Colonic mucosa (tissue), 4 donors: Measurements from ENCODE around the gene SMIM44. TPM values are rescaled to one million over a fixed set of nuclear protein-coding genes. Genes with fewer than 3 reads are reported as not detected.

ENCODE experiments used
- DNase-seq: peaks from one replicate; pipeline ENCODE4 v3.0.0-alpha.2; 2020
- H3K27ac ChIP-seq: fragments of 200-600 bp; one replicate; pipeline ENCODE4 v1.8.0; 2021
- H3K27me3 ChIP-seq: fragments of 200-600 bp; one replicate; pipeline ENCODE4 v1.8.0; 2021
- H3K36me3 ChIP-seq: fragments of 200-600 bp; one replicate; pipeline ENCODE4 v1.8.0; 2021
- H3K4me1 ChIP-seq: fragments of 200-600 bp; one replicate; pipeline ENCODE4 v1.8.0; 2021; ENCODE audit warnings: mild to moderate bottlenecking
- H3K4me3 ChIP-seq: fragments of 200-600 bp; one replicate; pipeline ENCODE4 v1.8.0; 2021
- H3K9ac ChIP-seq, 2 donors: one replicate each; pipeline ENCODE4 v1.7.0; 2013; ENCODE audit warnings: control low read depth in 2 of 2, low read depth in 2 of 2, low read length in 2 of 2
- H3K9me3 ChIP-seq: fragments of 200-600 bp; one replicate; pipeline ENCODE4 v1.8.0; 2021
- intact Hi-C: fragments of 100-400 bp; cut with DNase I; formaldehyde crosslinking; loops from one replicate; pipeline ENCODE4 v1.14.1; 2022
- total RNA-seq, 2 donors: library from RNA; stranded (reverse); fragmentation: NEBNext Ultra II Directional in 1 of 2; extraction: Animal tissue kit (Norgen Biotek cat#: 25700) in 1 of 2; gene quantifications; one replicate each; pipeline ENCODE4 v1.2.1, GENCODE V29; 2021
- TF ChIP-seq, protein P1 (sequence below): fragments of 200-600 bp; IDR thresholded peaks from one replicate; pipeline ENCODE4 v1.8.0; 2022; ENCODE audit warnings: antibody characterized with exemption, mild to moderate bottlenecking
- donor health status: healthy.
- donor health status: DM: no; HTN: no; CAD: no.
- donor health status: DM: no; HTN: no; CAD: no.

The SMIM44 gene
- total RNA-seq, 2 donors from 2014 or later = 4.3 to 6.2 TPM

DNA sequence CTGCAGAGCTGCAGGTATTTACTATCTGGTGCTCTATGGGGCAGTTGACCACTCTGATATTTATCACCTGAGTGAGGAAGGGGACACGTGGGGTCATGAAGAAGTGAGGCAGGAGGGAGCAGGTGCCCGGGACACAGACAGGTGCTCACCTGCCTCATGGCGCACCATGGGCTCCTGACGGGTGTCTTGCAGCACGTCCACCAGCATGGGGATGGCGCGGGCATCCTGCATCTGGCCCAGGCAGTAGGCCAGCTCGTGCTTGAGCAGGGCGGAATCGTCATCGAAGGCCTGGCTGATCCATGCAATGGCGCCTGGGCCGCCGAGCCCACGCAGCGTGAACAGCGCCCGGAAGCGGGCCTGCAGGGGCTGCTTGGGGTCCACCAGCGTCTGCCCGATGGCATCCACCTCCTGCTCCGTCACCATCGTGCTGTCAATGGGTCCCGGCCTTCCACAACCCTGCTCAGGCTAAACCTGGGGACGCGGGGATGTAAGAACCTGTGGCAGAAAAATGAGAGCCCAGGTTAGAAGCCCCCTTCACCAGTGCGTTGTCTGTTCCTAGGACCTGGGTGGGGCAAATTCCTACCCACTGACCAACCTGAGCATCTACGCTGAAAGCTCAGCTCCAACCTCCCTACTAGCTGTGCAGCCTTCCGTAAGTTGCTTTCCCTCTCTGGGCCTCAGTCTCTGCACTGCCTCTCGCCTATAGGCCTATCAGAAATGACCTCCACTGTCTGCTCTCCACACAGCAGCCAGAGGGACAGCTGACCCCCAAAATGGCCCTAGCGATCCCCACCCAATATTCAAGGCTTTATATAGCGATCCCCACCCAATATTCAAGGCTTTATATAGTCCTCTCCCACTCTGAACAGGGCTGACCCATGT is 13.4 kb upstream of the SMIM44 start:
- peaks cover 13% of the 10 kb centered on the region for H3K36me3 ChIP-seq

DNA sequence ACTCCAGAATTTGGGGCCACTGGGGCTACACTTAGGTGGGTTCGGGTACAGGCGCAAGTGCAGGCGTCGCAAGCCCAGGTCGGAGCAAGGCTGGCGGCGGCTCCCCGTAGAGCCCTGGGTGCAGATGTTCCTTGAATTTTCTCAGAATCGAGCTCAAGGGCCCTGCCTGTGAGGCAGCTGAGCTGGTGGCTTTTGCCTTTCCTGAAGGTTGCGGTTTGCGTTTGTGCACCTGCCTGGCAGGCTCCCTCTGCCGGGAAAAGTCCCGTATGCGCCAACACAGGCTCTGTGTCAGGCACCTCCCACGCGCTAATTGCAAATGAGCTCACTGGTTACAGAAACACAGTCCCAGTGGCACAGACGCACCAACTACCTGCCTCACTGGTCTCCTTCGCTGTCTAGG is 11.3 kb upstream of the SMIM44 start:
- Histone ChIP-seq H3K27me3 (no peaks in the 10 kb centered on the region), H3K9ac (no peak overlapping the region), H3K27ac (no peak overlapping the region), H3K4me3 (no peak overlapping the region), H3K36me3 (peaks cover 18% of the 10 kb centered on the region), H3K9me3 (no peaks in the 10 kb centered on the region), H3K4me1 (peaks cover 3% of the 10 kb centered on the region)
- DNase-seq = no peak
- TF ChIP-seq, protein P1, sequence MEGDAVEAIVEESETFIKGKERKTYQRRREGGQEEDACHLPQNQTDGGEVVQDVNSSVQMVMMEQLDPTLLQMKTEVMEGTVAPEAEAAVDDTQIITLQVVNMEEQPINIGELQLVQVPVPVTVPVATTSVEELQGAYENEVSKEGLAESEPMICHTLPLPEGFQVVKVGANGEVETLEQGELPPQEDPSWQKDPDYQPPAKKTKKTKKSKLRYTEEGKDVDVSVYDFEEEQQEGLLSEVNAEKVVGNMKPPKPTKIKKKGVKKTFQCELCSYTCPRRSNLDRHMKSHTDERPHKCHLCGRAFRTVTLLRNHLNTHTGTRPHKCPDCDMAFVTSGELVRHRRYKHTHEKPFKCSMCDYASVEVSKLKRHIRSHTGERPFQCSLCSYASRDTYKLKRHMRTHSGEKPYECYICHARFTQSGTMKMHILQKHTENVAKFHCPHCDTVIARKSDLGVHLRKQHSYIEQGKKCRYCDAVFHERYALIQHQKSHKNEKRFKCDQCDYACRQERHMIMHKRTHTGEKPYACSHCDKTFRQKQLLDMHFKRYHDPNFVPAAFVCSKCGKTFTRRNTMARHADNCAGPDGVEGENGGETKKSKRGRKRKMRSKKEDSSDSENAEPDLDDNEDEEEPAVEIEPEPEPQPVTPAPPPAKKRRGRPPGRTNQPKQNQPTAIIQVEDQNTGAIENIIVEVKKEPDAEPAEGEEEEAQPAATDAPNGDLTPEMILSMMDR = no peak
- intact Hi-C loops = no loop called here

More for the DNA sequence above, 13.4 kb upstream of the SMIM44 start:
- Histone ChIP-seq H3K4me1 (peaks cover 6% of the 10 kb centered on the region), H3K9me3 (no peaks in the 10 kb centered on the region), H3K27ac (no peak overlapping the region), H3K4me3 (no peak overlapping the region), H3K9ac (no peak overlapping the region), H3K27me3 (no peaks in the 10 kb centered on the region)
- TF ChIP-seq, protein P1 = no peak
- intact Hi-C loops = no loop called here
- no peak for DNase-seq

DNA sequence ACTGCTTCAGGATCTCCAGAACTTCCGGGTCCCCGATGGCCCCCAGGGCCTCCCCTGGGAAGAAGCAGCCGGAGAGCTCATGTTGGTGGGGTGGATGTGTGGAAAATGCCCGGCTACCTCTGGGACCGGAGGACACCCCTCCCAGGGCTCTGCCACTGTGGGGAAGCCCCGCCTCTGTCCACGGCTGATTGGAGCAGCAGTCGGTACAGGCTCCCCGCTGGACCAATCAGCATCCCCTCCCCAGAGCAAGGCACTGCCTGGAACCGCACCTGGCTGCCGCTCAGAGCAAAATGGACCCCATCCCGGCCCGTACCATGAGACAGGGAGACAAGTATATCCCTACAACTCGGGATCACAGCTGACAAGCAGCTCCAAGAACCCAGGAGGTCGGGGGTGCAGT is 10.8 kb upstream of the SMIM44 start:
- Histone ChIP-seq H3K9me3 (no peaks in the 10 kb centered on the region), H3K4me3 (no peak overlapping the region), H3K9ac (no peak overlapping the region), H3K27me3 (no peaks in the 10 kb centered on the region), H3K36me3 (peaks cover 18% of the 10 kb centered on the region), H3K4me1 (no peaks in the 10 kb centered on the region), H3K27ac (no peak overlapping the region)
- TF ChIP-seq, protein P1 = no peak
- intact Hi-C loops = no loop called here
- DNase-seq = no peak

DNA sequence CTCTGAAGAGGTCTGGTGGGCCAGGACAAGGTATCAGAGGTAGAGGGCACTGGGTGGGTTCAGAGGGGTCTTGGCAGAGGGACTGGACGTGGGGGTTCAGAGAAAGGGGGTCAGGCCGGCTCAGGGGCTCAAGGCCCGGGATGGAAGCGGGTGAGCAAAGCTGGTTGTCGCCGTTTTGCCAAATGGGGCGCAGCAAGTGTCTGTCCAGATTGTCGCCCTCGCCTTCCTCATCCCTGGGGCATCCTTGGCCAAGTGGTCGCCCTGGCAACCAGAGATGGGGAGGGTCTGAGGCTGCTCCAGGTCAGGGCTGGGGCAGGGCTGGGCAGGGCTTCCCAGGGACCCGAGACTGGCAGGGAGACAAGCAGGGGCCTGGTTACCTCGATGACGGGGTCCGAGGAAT is 10.4 kb upstream of the SMIM44 start:
- TF ChIP-seq, protein P1 = no peak
- DNase-seq = no peak
- no peak overlapping the region for H3K4me3 ChIP-seq
- no peaks in the 10 kb centered on the region for H3K9me3 ChIP-seq
- no peak overlapping the region for H3K27ac ChIP-seq
- H3K4me1 ChIP-seq = no peaks in the 10 kb centered on the region
- no peaks in the 10 kb centered on the region for H3K27me3 ChIP-seq
- H3K36me3 ChIP-seq = peaks cover 18% of the 10 kb centered on the region
- no peak overlapping the region for H3K9ac ChIP-seq
- intact Hi-C loops = no loop called here

DNA sequence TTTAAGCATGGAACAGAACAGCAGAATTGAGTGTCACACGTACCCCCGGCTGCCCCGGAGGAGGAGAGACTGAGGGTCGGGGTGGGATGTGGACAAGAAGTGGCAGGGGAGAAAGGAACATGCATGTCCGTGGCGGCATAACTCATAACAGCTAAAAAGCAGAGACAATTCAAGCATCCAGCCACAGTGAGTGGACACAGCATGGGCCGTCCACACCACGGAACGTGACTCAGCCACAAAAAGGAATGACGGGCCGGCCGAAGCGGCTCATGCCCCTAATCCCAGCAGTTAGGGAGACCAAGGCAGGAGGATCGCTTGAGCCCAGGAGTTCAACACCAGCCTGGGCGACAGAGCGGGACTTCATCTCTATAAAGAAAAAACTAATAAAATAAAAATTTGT is 9.7 kb upstream of the SMIM44 start:
- no peak for DNase-seq
- Histone ChIP-seq H3K9ac (no peak overlapping the region), H3K4me1 (no peaks in the 10 kb centered on the region), H3K27me3 (no peaks in the 10 kb centered on the region), H3K9me3 (no peaks in the 10 kb centered on the region), H3K4me3 (no peak overlapping the region), H3K36me3 (peaks cover 18% of the 10 kb centered on the region), H3K27ac (no peak overlapping the region)
- intact Hi-C loops = no loop called here
- TF ChIP-seq, protein P1 = no peak
